RKO (cell line): ENCODE results near the gene PITRM1.
A peak's percentile ranks its signal among the peaks of the same experiment; 100 is the strongest.

Experiments
- DNase-seq: peaks from one replicate; pipeline ENCODE4 v3.0.0-alpha.2; 2016; ENCODE audit warnings: low spot score

PITRM1 gene

GRCh38 chr10:3100856-3101640 lies 71.5 kb downstream of the PITRM1 start:
- no peak for DNase-seq

GRCh38 chr10:3100093-3100792 lies 72.3 kb downstream of the PITRM1 start:
- DNase-seq = no peak

- DNase-seq = no peak
Observed at GRCh38 chr10:3099291-3100092, 73.1 kb downstream of the PITRM1 start.

GRCh38 chr10:3098689-3099088 lies 73.9 kb downstream of the PITRM1 start:
- DNase-seq = no peak

- DNase-seq = no peak
Observed at GRCh38 chr10:3097160-3097559, 75.4 kb downstream of the PITRM1 start.

- no peak for DNase-seq
Observed at GRCh38 chr10:3096149-3096548, 76.4 kb downstream of the PITRM1 start.

- peak; percentile 99 for DNase-seq
Observed at GRCh38 chr10:3095373-3096139, 77.0 kb downstream of the PITRM1 start.

GRCh38 chr10:3094609-3095036 lies 78.0 kb downstream of the PITRM1 start:
- no peak for DNase-seq

- DNase-seq = no peak
Observed at GRCh38 chr10:3093996-3094395, 78.6 kb downstream of the PITRM1 start.

GRCh38 chr10:3091921-3092320 lies 80.7 kb downstream of the PITRM1 start:
- DNase-seq = no peak

GRCh38 chr10:3090914-3091787 lies 81.4 kb downstream of the PITRM1 start:
- no peak for DNase-seq

- DNase-seq = no peak
Observed at GRCh38 chr10:3090388-3090787, 82.2 kb downstream of the PITRM1 start.
